PC-3 (cell line): ENCODE data around the gene GPR143. TPM values are rescaled to one million over a fixed set of nuclear protein-coding genes. Genes with fewer than 3 reads are reported as not detected.

Experiments
- ATAC-seq: fragments of 200-7000 bp; cut with Tn5 transposase; 2 replicates; pipeline ENCODE4 v1.9.1; 2020; ENCODE audit warnings: mild to moderate bottlenecking, moderate library complexity
- BruUV-seq: library from RNA; stranded (reverse); fragments of 400-500 nt; replicated peaks from 2 replicates; lab custom pipeline; 2021; lab: Mats Ljungman, UMichigan
- CTCF ChIA-PET: fragments of 300-600 bp; sonication (Branson Sonifier 250); formaldehyde crosslinking; loops from one replicate; lab custom pipeline; 2022; ENCODE audit warnings: antibody characterized with exemption; lab: Charles Lee
- POLR2A ChIA-PET: fragments of 300-600 bp; sonication (Branson Sonifier 250); formaldehyde crosslinking; loops from one replicate; lab custom pipeline; 2022; ENCODE audit warnings: antibody characterized with exemption; ENCODE audit not compliant: unreplicated experiment; lab: Charles Lee
- DNase-seq: peaks from one replicate; pipeline ENCODE4 v3.0.0-alpha.2; 2015
- H2AFZ ChIP-seq: fragments of 300-600 bp; sonication (generic); 2 replicates; pipeline ENCODE4 v1.6.0; 2016; ENCODE audit warnings: antibody characterized with exemption, low read length
- H3F3A ChIP-seq: fragments of 300-600 bp; sonication (generic); one replicate; pipeline ENCODE4 v1.6.0; 2017; ENCODE audit warnings: antibody characterized with exemption, low read length, control low read depth, mild to moderate bottlenecking; ENCODE audit not compliant: unreplicated experiment
- H3K27ac ChIP-seq: fragments of 300-600 bp; sonication (generic); 2 replicates; pipeline ENCODE4 v1.5.1; 2016; ENCODE audit warnings: mild to moderate bottlenecking, low read length
- H3K27me3 ChIP-seq: fragments of 300-600 bp; sonication (generic); 2 replicates; pipeline ENCODE4 v1.6.1; 2016; ENCODE audit warnings: low read length, mixed read lengths
- H3K36me3 ChIP-seq: fragments of 300-600 bp; sonication (generic); 2 replicates; pipeline ENCODE4 v1.6.1; 2016; ENCODE audit warnings: low read depth, mixed run types, low read length, mixed read lengths
- H3K4me1 ChIP-seq: fragments of 300-600 bp; sonication (generic); 2 replicates; pipeline ENCODE4 v1.5.1; 2016; ENCODE audit warnings: low read length; ENCODE audit not compliant: insufficient read depth
- H3K4me2 ChIP-seq: fragments of 300-600 bp; sonication (generic); 2 replicates; pipeline ENCODE4 v1.6.0; 2016; ENCODE audit warnings: low read length
- H3K4me3 ChIP-seq: fragments of 300-600 bp; sonication (generic); 2 replicates; pipeline ENCODE4 v1.5.1; 2016; ENCODE audit warnings: mild to moderate bottlenecking, low read length, mixed read lengths
- H3K79me2 ChIP-seq: fragments of 300-600 bp; sonication (generic); 2 replicates; pipeline ENCODE4 v1.6.1; 2017; ENCODE audit warnings: low read length, mixed read lengths
- H3K9ac ChIP-seq: fragments of 300-600 bp; sonication (generic); 2 replicates; pipeline ENCODE4 v1.6.0; 2016; ENCODE audit warnings: mild to moderate bottlenecking, low read length
- H3K9me2 ChIP-seq: fragments of 300-600 bp; sonication (generic); replicated peaks from 2 replicates; pipeline ENCODE4 v1.6.1; 2016; ENCODE audit warnings: mixed run types, low read length, mixed read lengths
- H3K9me3 ChIP-seq: fragments of 300-600 bp; sonication (generic); 2 replicates; pipeline ENCODE4 v1.6.1; 2016; ENCODE audit warnings: low read length, mixed read lengths
- H4K20me1 ChIP-seq: fragments of 300-600 bp; sonication (generic); 2 replicates; pipeline ENCODE4 v1.6.1; 2016; ENCODE audit warnings: low read length, mixed read lengths
- EZH2 ChIP-seq: fragments of 300-600 bp; sonication (generic); IDR thresholded peaks from one replicate; pipeline ENCODE4 v1.6.1; 2017; ENCODE audit warnings: antibody characterized with exemption, mild to moderate bottlenecking, low read length; ENCODE audit not compliant: unreplicated experiment
- EZH2phosphoT487 ChIP-seq: fragments of 300-600 bp; sonication (generic); IDR thresholded peaks from 2 replicates; pipeline ENCODE4 v1.6.1; 2018; ENCODE audit warnings: mild to moderate bottlenecking, antibody characterized with exemption, low read length, borderline replicate concordance
- intact Hi-C: fragments of 100-400 bp; cut with micrococcal nuclease; formaldehyde crosslinking; loops from 2 replicates; pipeline ENCODE4 v1.9.0; 2023
- total RNA-seq: library from RNA; depleted of rRNA; stranded (reverse); fragments of >200 nt; gene quantifications from 2 replicates; pipeline ENCODE4 v1.2.3, GENCODE V29; 2014
- TF ChIP-seq, protein P1 (sequence below): fragments of 300-600 bp; sonication (generic); conservative IDR thresholded peaks from 2 replicates; pipeline ENCODE4 v1.5.1; 2017; ENCODE audit warnings: antibody characterized with exemption, low read depth, mild to moderate bottlenecking, low read length

Gene GPR143
- total RNA-seq, 1 experiment from 2014 or later = 0.47 TPM

GRCh38 chrX:9807355-9808182, 41.9 kb upstream of the GPR143 start:
- Histone ChIP-seq H3K4me3 (no peak overlapping the region), H3K9ac (no peak overlapping the region), H3K79me2 (no peaks in the 10 kb centered on the region), H2AFZ (no peak overlapping the region), H3K4me1 (no peaks in the 10 kb centered on the region), H3K27me3 (no peaks in the 10 kb centered on the region), H4K20me1 (no peaks in the 10 kb centered on the region), H3K9me2 (no peaks in the 10 kb centered on the region), H3K36me3 (no peaks in the 10 kb centered on the region), H3K9me3 (no peaks in the 10 kb centered on the region), H3F3A (no peaks in the 10 kb centered on the region), H3K27ac (no peak overlapping the region), H3K4me2 (no peak overlapping the region)
- POLR2A ChIA-PET = no interaction called here
- CTCF ChIA-PET = no interaction called here
- DNase-seq (no peak), ATAC-seq (no peak)
- intact Hi-C loops = no loop called here
- no peak for TF ChIP-seq EZH2
- TF ChIP-seq, protein P1, sequence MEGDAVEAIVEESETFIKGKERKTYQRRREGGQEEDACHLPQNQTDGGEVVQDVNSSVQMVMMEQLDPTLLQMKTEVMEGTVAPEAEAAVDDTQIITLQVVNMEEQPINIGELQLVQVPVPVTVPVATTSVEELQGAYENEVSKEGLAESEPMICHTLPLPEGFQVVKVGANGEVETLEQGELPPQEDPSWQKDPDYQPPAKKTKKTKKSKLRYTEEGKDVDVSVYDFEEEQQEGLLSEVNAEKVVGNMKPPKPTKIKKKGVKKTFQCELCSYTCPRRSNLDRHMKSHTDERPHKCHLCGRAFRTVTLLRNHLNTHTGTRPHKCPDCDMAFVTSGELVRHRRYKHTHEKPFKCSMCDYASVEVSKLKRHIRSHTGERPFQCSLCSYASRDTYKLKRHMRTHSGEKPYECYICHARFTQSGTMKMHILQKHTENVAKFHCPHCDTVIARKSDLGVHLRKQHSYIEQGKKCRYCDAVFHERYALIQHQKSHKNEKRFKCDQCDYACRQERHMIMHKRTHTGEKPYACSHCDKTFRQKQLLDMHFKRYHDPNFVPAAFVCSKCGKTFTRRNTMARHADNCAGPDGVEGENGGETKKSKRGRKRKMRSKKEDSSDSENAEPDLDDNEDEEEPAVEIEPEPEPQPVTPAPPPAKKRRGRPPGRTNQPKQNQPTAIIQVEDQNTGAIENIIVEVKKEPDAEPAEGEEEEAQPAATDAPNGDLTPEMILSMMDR = no peak
- no peak for TF ChIP-seq EZH2phosphoT487
- no TSS peak for BruUV-seq

DNA sequence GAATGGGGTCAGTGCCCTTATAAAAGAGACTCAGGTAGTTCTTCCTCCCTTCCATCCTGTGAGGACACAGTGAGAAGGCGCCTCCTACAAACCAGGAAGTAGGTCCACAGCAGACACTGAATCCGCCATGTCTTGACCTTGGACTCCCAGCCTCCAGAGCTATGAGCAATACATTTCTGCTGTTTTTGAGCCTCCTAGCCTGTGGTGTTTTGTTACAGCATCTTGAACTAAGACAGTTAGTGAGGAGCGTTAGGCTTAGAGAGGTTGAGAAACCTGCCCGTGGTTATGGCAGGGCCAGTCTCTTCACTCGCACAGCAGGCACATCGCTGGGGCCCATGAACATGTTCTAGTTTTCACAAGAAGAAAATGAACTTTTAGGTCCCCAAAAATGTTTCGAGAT, 40.3 kb upstream of the GPR143 start:
- no TSS peak for BruUV-seq

DNA sequence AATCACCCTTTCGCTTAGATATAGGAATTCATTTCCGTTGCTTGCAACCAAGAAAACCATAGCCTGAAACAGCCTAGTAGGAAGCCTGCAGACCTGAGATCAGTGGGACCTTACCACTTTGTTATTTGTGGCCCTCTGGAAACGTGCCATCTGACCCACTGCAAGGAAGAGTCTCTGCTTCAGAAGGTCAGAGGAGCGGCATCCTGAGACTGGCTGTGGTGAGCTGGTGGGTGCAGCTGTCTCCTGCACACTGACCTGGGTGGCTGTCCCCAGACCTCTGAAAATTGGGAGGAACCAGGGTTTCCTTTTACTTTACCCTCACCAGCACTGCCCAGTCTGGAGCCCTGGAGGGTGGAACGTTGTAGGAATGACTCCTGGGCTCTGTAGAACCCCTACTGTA, 38.8 kb upstream of the GPR143 start:
- no peak for ATAC-seq
- CTCF ChIA-PET = no interaction called here
- POLR2A ChIA-PET = no interaction called here

More for the DNA sequence above, 40.3 kb upstream of the GPR143 start:
- Histone ChIP-seq H3K27me3 (no peaks in the 10 kb centered on the region), H3K79me2 (no peaks in the 10 kb centered on the region), H3K9ac (no peak overlapping the region), H3K4me1 (no peaks in the 10 kb centered on the region), H4K20me1 (no peaks in the 10 kb centered on the region), H2AFZ (no peak overlapping the region), H3K9me2 (no peaks in the 10 kb centered on the region), H3K9me3 (no peaks in the 10 kb centered on the region), H3K27ac (no peak overlapping the region), H3K4me3 (no peak overlapping the region), H3F3A (no peaks in the 10 kb centered on the region), H3K4me2 (no peak overlapping the region), H3K36me3 (no peaks in the 10 kb centered on the region)
- no peak for ATAC-seq
- TF ChIP-seq EZH2phosphoT487 (no peak), EZH2 (no peak)
- intact Hi-C loops = no loop called here
- ChIA-PET POLR2A (no interaction called here), CTCF (no interaction called here)
- no peak for DNase-seq

More for the DNA sequence above, 38.8 kb upstream of the GPR143 start:
- no peaks in the 10 kb centered on the region for H3K27me3 ChIP-seq
- H3K9me2 ChIP-seq = no peaks in the 10 kb centered on the region
- peaks cover 4% of the 10 kb centered on the region; the same call in 1 of the 2 replicates for H3K9me3 ChIP-seq
- no peak for DNase-seq
- H3K4me2 ChIP-seq = no peak overlapping the region
- H3K36me3 ChIP-seq = no peaks in the 10 kb centered on the region
- no peak overlapping the region for H3K27ac ChIP-seq
- no peaks in the 10 kb centered on the region for H3K79me2 ChIP-seq
- TF ChIP-seq, protein P1 = no peak
- TF ChIP-seq EZH2phosphoT487 = no peak
- no peak for TF ChIP-seq EZH2
- BruUV-seq = no TSS peak
- no peaks in the 10 kb centered on the region for H4K20me1 ChIP-seq
- no peak overlapping the region for H3K9ac ChIP-seq
- H3F3A ChIP-seq = no peaks in the 10 kb centered on the region
- H2AFZ ChIP-seq = no peak overlapping the region
- no peak overlapping the region for H3K4me3 ChIP-seq
- intact Hi-C loops = no loop called here
- H3K4me1 ChIP-seq = no peaks in the 10 kb centered on the region
